ENCODE measurements around the gene STOM. TPM values are rescaled to one million over a fixed set of nuclear protein-coding genes. Genes with fewer than 3 reads are reported as not detected.

Gene STOM
- polyA plus RNA-seq, 1 of the 3 experiments (the other 2 are of a cell fraction): 40.5 TPM

DNA sequence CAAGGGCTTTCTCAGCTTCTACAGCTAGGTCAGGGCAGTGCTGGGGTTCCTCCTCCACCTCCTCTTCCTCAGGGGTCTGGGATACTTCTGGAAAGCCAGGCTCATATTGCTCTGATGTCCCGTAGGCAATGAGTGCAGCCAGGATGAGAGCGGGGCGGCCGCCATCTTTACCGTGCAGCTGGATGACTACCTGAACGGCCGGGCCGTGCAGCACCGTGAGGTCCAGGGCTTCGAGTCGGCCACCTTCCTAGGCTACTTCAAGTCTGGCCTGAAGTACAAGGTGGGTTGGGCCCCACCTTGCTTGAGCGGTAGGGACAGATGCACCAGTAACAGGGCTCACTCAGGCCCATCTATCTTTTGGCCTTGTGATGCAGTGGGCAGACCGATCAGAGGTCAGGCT lies 67.3 kb downstream of the STOM start:
- no peaks in the 10 kb centered on the region for H3K27me3 ChIP-seq (ENCODE audit: insufficient read depth)
- H3K9ac ChIP-seq: no peak overlapping the region
- H3K9me2 ChIP-seq: no peaks in the 10 kb centered on the region
- no peak for DNase-seq
- CTCF ChIA-PET: interaction anchor here (0.7 to 2.8 kb wide), 3 partner anchors 17 to 195 kb away, joined by 3 to 15 read pairs (median 9); no protein-coding TSS in a partner anchor
- H3K4me1 ChIP-seq (ENCODE audit: control insufficient read depth in 1 of 2, insufficient read depth in 2 of 2, low read depth in 1 of 2, low read length in 1 of 2): peaks cover 0 to 19% of the 10 kb centered on the region in 2 experiments; a peak in 2 of 4 replicates
- H3K27ac ChIP-seq (ENCODE audit: low read depth in 2 of 2, low read length in 1 of 2): no peak overlapping the region
- WGBS (ENCODE audit: low lambda C conversion rate): 93% methylated on average over 6 of the region's 13 CpGs
- H4K20me1 ChIP-seq (ENCODE audit: insufficient read depth): no peaks in the 10 kb centered on the region
- H3F3A ChIP-seq (replicated peaks; ENCODE audit: insufficient read depth): peaks cover under 1% of the 10 kb centered on the region
- POLR2A ChIA-PET: no interaction called here
- TF ChIP-seq RCOR1 (IDR thresholded peaks at IDR 0.05; ENCODE audit: low read length) (no peak), FOXJ3 (CRISPR knock-in tag; IDR thresholded peaks at IDR 0.05) (no peak), USF2 (IDR thresholded peaks at IDR 0.05; ENCODE audit: borderline replicate concordance, low read depth, low read length) (no peak), YY1 (IDR thresholded peaks at IDR 0.05; ENCODE audit: low read depth) (no peak), JUND (IDR thresholded peaks at IDR 0.05) (no peak)
- no peaks in the 10 kb centered on the region for H3K9me3 ChIP-seq
- H3K36me3 ChIP-seq (replicated peaks in 1 of 2; ENCODE audit: control insufficient read depth in 1 of 2, insufficient read depth in 2 of 2, low read length in 1 of 2): peaks cover 0 to 39% of the 10 kb centered on the region in 2 experiments
- H3K79me2 ChIP-seq (ENCODE audit: insufficient read depth): 0 out of 2 replicates have a peak, but pooled peaks cover 3% of the 10 kb centered on the region
- no peak overlapping the region for H3K4me3 ChIP-seq (ENCODE audit: low read depth in 2 of 2, low read length in 1 of 2)
- no peak overlapping the region for H3K4me2 ChIP-seq
- H2AFZ ChIP-seq (ENCODE audit: low read depth): no peak overlapping the region

GRCh38 chr9:121302341-121302740 lies 67.7 kb downstream of the STOM start:
- WGBS (ENCODE audit: low lambda C conversion rate): 91% methylated on average over 4 of the region's 5 CpGs

More at GRCh38 chr9:121302341-121302740, 67.7 kb downstream of the STOM start:
- no peak overlapping the region for H3K4me3 ChIP-seq (ENCODE audit: low read depth in 2 of 2, low read length in 1 of 2)
- H2AFZ ChIP-seq (ENCODE audit: low read depth): no peak overlapping the region
- no peak overlapping the region for H3K4me2 ChIP-seq
- H3K4me1 ChIP-seq (ENCODE audit: control insufficient read depth in 1 of 2, insufficient read depth in 2 of 2, low read depth in 1 of 2, low read length in 1 of 2): peaks cover 0 to 19% of the 10 kb centered on the region in 2 experiments; a peak in 2 of 4 replicates
- H4K20me1 ChIP-seq (ENCODE audit: insufficient read depth): no peaks in the 10 kb centered on the region
- H3K9me3 ChIP-seq: no peaks in the 10 kb centered on the region
- 0 out of 2 replicates have a peak, but pooled peaks cover 3% of the 10 kb centered on the region for H3K79me2 ChIP-seq (ENCODE audit: insufficient read depth)
- no peak overlapping the region for H3K9ac ChIP-seq
- H3F3A ChIP-seq (replicated peaks; ENCODE audit: insufficient read depth): peaks cover 5% of the 10 kb centered on the region
- ChIA-PET POLR2A (no interaction called here), CTCF (interaction anchor here (2.0 to 2.8 kb wide), 2 partner anchors 17 to 98 kb away, joined by 9 to 15 read pairs; no protein-coding TSS in a partner anchor)
- TF ChIP-seq RXRA (IDR thresholded peaks at IDR 0.05; ENCODE audit: borderline replicate concordance, low read depth) (no peak), CTCF (IDR thresholded peaks at IDR 0.05) (no peak), GATA2 (CRISPR knock-in tag; IDR thresholded peaks at IDR 0.05) (no peak), MEF2A (IDR thresholded peaks at IDR 0.05; ENCODE audit: borderline replicate concordance, low read depth) (no peak), GABPA (IDR thresholded peaks at IDR 0.05; ENCODE audit: low read depth) (no peak)
- TF ChIP-seq, protein P1, sequence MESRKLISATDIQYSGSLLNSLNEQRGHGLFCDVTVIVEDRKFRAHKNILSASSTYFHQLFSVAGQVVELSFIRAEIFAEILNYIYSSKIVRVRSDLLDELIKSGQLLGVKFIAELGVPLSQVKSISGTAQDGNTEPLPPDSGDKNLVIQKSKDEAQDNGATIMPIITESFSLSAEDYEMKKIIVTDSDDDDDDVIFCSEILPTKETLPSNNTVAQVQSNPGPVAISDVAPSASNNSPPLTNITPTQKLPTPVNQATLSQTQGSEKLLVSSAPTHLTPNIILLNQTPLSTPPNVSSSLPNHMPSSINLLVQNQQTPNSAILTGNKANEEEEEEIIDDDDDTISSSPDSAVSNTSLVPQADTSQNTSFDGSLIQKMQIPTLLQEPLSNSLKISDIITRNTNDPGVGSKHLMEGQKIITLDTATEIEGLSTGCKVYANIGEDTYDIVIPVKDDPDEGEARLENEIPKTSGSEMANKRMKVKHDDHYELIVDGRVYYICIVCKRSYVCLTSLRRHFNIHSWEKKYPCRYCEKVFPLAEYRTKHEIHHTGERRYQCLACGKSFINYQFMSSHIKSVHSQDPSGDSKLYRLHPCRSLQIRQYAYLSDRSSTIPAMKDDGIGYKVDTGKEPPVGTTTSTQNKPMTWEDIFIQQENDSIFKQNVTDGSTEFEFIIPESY (IDR thresholded peaks at IDR 0.05; ENCODE audit: borderline replicate concordance, low read depth): no peak
- TF ChIP-seq, protein P2, sequence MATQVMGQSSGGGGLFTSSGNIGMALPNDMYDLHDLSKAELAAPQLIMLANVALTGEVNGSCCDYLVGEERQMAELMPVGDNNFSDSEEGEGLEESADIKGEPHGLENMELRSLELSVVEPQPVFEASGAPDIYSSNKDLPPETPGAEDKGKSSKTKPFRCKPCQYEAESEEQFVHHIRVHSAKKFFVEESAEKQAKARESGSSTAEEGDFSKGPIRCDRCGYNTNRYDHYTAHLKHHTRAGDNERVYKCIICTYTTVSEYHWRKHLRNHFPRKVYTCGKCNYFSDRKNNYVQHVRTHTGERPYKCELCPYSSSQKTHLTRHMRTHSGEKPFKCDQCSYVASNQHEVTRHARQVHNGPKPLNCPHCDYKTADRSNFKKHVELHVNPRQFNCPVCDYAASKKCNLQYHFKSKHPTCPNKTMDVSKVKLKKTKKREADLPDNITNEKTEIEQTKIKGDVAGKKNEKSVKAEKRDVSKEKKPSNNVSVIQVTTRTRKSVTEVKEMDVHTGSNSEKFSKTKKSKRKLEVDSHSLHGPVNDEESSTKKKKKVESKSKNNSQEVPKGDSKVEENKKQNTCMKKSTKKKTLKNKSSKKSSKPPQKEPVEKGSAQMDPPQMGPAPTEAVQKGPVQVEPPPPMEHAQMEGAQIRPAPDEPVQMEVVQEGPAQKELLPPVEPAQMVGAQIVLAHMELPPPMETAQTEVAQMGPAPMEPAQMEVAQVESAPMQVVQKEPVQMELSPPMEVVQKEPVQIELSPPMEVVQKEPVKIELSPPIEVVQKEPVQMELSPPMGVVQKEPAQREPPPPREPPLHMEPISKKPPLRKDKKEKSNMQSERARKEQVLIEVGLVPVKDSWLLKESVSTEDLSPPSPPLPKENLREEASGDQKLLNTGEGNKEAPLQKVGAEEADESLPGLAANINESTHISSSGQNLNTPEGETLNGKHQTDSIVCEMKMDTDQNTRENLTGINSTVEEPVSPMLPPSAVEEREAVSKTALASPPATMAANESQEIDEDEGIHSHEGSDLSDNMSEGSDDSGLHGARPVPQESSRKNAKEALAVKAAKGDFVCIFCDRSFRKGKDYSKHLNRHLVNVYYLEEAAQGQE (IDR thresholded peaks at IDR 0.05; ENCODE audit: low read depth, low read length): no peak
- no peak overlapping the region for H3K27ac ChIP-seq (ENCODE audit: low read depth in 2 of 2, low read length in 1 of 2)
- DNase-seq: no peak
- H3K9me2 ChIP-seq: no peaks in the 10 kb centered on the region
- H3K27me3 ChIP-seq (ENCODE audit: insufficient read depth): no peaks in the 10 kb centered on the region
- H3K36me3 ChIP-seq (replicated peaks in 1 of 2; ENCODE audit: control insufficient read depth in 1 of 2, insufficient read depth in 2 of 2, low read length in 1 of 2): peaks cover 0 to 35% of the 10 kb centered on the region in 2 experiments
